BE2C (cell line): ENCODE measurements around the gene GAB4.
"Not testable (repeated sequence)": the region's sequence is repeated elsewhere in the genome, so short reads cannot be mapped to it uniquely, and the experiment has no call there.

ENCODE experiments used
- DNase-seq: peaks from one replicate; pipeline ENCODE4 v3.0.0-alpha.2; 2020
- H3K27me3 ChIP-seq: fragments of 250-450 bp; sonication (Bioruptor Pico); 2 replicates; pipeline ENCODE4 v1.5.1; 2020; ENCODE audit warnings: mild to moderate bottlenecking
- H3K36me3 ChIP-seq: fragments of 250-450 bp; sonication (Bioruptor Pico); 2 replicates; pipeline ENCODE4 v1.5.1; 2020; ENCODE audit warnings: mild to moderate bottlenecking
- H3K4me1 ChIP-seq: fragments of 250-450 bp; sonication (Bioruptor Pico); 2 replicates; pipeline ENCODE4 v1.5.1; 2020
- H3K4me3 ChIP-seq: 2 replicates; pipeline ENCODE4 v1.5.1; 2011; ENCODE audit warnings: low read depth, low read length
- H3K9me3 ChIP-seq: fragments of 250-450 bp; sonication (Bioruptor Pico); 2 replicates; pipeline ENCODE4 v1.5.1; 2020
- CTCF ChIP-seq: IDR thresholded peaks from 2 replicates; pipeline ENCODE4 v1.5.1; 2012; ENCODE audit warnings: mild to moderate bottlenecking, low read depth, low read length

Gene GAB4

GRCh38 chr22:16922076-16922475, 85.9 kb downstream of the GAB4 start:
- Histone ChIP-seq H3K4me3 (no peak overlapping the region), H3K4me1 (no peaks in the 10 kb centered on the region), H3K27me3 (no peaks in the 10 kb centered on the region), H3K9me3 (no peaks in the 10 kb centered on the region), H3K36me3 (no peaks in the 10 kb centered on the region)
- no peak for TF ChIP-seq CTCF
- DNase-seq: no peak

DNA sequence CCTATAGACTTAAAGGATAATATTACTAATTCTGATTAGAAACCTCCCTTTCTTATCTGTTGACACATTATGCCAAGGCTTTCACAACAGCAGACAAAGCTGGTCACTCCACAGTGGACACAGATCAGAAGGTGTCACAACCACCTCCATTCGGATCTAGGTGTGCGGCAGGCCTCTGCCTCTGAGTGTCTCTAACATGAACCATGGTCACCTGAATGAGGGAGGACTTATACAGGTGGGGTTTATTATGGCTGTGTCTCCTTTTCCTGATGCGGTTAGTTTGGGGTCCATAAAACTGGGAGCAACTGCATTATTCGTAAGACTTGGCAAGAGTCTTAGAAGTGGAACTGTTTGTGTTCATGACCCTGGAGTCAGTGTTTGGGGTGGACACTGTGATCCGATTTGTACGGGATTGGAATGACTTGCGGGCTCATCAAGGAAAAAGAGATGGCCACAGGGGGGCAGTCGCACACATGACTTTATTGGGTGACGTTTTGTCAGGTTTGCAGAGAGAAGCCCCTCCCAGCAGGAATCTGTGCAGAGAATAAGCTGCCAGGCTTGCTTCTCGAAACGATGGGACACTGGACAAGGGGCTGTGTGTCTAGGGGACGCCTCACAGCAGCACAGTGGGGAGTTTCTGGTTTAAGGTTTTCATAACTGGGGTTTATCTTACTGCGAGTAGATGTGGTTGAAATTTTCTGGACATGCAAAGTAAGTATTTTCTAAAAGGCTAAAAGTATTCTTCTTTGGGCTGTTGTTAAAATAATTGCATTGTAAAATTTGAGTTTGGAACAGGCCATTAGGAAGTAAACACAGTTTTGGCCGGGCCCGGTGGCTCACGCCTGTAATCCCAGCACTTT, 90.6 kb downstream of the GAB4 start:
- peak; percentile 70 for DNase-seq
- H3K36me3 ChIP-seq: no peaks in the 10 kb centered on the region
- H3K9me3 ChIP-seq: no peaks in the 10 kb centered on the region
- no peak overlapping the region for H3K4me3 ChIP-seq
- TF ChIP-seq CTCF: peak; percentile 69
- H3K27me3 ChIP-seq: no peaks in the 10 kb centered on the region
- no peaks in the 10 kb centered on the region for H3K4me1 ChIP-seq

- no peak for DNase-seq
- no peaks in the 10 kb centered on the region for H3K36me3 ChIP-seq
- H3K27me3 ChIP-seq: no peaks in the 10 kb centered on the region
- H3K4me1 ChIP-seq: no peaks in the 10 kb centered on the region
- no peak overlapping the region for H3K4me3 ChIP-seq
- no peak for TF ChIP-seq CTCF
- no peaks in the 10 kb centered on the region for H3K9me3 ChIP-seq
Observed at GRCh38 chr22:16915701-16916100, 92.3 kb downstream of the GAB4 start.

GRCh38 chr22:16914911-16915310, 93.1 kb downstream of the GAB4 start:
- not testable (repeated sequence) for H3K9me3 ChIP-seq, H3K27me3 ChIP-seq, H3K4me1 ChIP-seq, H3K4me3 ChIP-seq, DNase-seq, H3K36me3 ChIP-seq

- no peaks in the 10 kb centered on the region for H3K4me1 ChIP-seq
- H3K27me3 ChIP-seq: no peaks in the 10 kb centered on the region
- H3K9me3 ChIP-seq: no peaks in the 10 kb centered on the region
- no peak overlapping the region for H3K4me3 ChIP-seq
- DNase-seq: no peak
- H3K36me3 ChIP-seq: no peaks in the 10 kb centered on the region
- TF ChIP-seq CTCF: no peak
Observed at GRCh38 chr22:16914006-16914405, 94.0 kb downstream of the GAB4 start.

DNA sequence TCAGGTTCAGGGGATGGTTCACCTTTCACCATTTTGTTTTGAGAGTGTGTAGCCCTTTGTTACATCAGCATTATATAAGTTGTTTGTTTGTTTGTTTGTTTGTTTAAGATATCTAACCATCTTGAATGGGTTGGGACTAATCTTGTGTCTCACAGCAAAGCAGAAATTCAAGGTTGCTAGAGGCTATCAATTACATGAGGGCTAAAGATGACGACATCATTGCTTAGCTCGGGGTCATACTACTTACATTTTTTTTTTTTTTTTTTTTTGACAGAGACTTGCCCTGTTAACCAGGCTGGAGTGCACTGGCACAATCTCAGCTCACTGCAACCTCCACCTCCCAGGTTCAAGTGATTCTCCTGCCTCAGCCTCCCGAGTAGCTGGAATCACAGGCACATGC, 95.7 kb downstream of the GAB4 start:
- H3K9me3 ChIP-seq: no peaks in the 10 kb centered on the region
- H3K4me3 ChIP-seq: no peak overlapping the region
- no peak for DNase-seq
- H3K27me3 ChIP-seq: no peaks in the 10 kb centered on the region
- no peaks in the 10 kb centered on the region for H3K36me3 ChIP-seq
- no peak for TF ChIP-seq CTCF
- H3K4me1 ChIP-seq: no peaks in the 10 kb centered on the region
